CD8-positive, alpha-beta memory T cell (primary cell): ENCODE results near the gene IP6K1. TPM values are rescaled to one million over a fixed set of nuclear protein-coding genes. Genes with fewer than 3 reads are reported as not detected.
A peak's percentile ranks its signal among the peaks of the same experiment; 100 is the strongest.

Experiments used
- CTCF ChIA-PET: fragments of 350-600 bp; sonication (Branson Sonifier 250); formaldehyde crosslinking; loops from one replicate; lab custom pipeline; 2021; ENCODE audit warnings: antibody characterized with exemption; lab: Charles Lee
- POLR2A ChIA-PET: fragments of 350-600 bp; sonication (Branson Sonifier 250); formaldehyde crosslinking; loops from one replicate; lab custom pipeline; 2021; ENCODE audit warnings: antibody characterized with exemption; lab: Charles Lee
- DNase-seq, 5 donors: peaks; one replicate each; pipeline versions ENCODE4 v3.0.0 to v3.0.0-alpha.2; 2020 to 2022; ENCODE audit warnings: mixed read lengths in 1 of 5
- H3K27ac ChIP-seq: one replicate; pipeline ENCODE4 v1.7.0; 2013; ENCODE audit warnings: low read depth, mild to moderate bottlenecking, low read length, moderate library complexity
- H3K27me3 ChIP-seq: 2 replicates; pipeline ENCODE4 v1.7.0; 2013; ENCODE audit warnings: low read length, mild to moderate bottlenecking; ENCODE audit not compliant: insufficient read depth, poor library complexity, severe bottlenecking
- H3K36me3 ChIP-seq: 2 replicates; pipeline ENCODE4 v1.7.0; 2013; ENCODE audit warnings: mild to moderate bottlenecking, low read length, moderate library complexity; ENCODE audit not compliant: insufficient read depth
- H3K4me1 ChIP-seq: 2 replicates; pipeline ENCODE4 v1.7.0; 2013; ENCODE audit warnings: mild to moderate bottlenecking, low read length, moderate library complexity; ENCODE audit not compliant: insufficient read depth
- H3K4me3 ChIP-seq: 2 replicates; pipeline ENCODE4 v1.7.0; 2013; ENCODE audit warnings: mild to moderate bottlenecking, low read length
- H3K9me3 ChIP-seq: 2 replicates; pipeline ENCODE4 v1.7.0; 2013; ENCODE audit warnings: mild to moderate bottlenecking, low read length
- H3K27ac Mint-ChIP-seq, 8 donors: one replicate each; pipeline ENCODE4 v1.8.0; 2020 to 2021; ENCODE audit warnings: mixed read lengths in 8 of 8, mild to moderate bottlenecking in 6 of 8, inconsistent platforms in 3 of 8, moderate library complexity in 3 of 8
- H3K27me3 Mint-ChIP-seq, 2 donors: one replicate each; pipeline ENCODE4 v1.8.0; 2020 to 2021; ENCODE audit warnings: mixed read lengths in 2 of 2, mild to moderate bottlenecking in 1 of 2, moderate library complexity in 1 of 2
- H3K36me3 Mint-ChIP-seq, 3 donors: one replicate each; pipeline ENCODE4 v1.8.0; 2020 to 2021; ENCODE audit warnings: mixed read lengths in 3 of 3, inconsistent platforms in 1 of 3, mild to moderate bottlenecking in 1 of 3
- H3K4me1 Mint-ChIP-seq, 3 donors: one replicate each; pipeline ENCODE4 v1.8.0; 2020 to 2021; ENCODE audit warnings: mixed read lengths in 3 of 3, inconsistent platforms in 1 of 3, mild to moderate bottlenecking in 1 of 3
- H3K4me3 Mint-ChIP-seq, 7 donors: one replicate each; pipeline ENCODE4 v1.8.0; 2020 to 2021; ENCODE audit warnings: mixed read lengths in 7 of 7, mild to moderate bottlenecking in 6 of 7, moderate library complexity in 4 of 7, inconsistent platforms in 2 of 7
- H3K9me3 Mint-ChIP-seq, 5 donors: one replicate each; pipeline ENCODE4 v1.8.0; 2020 to 2022; ENCODE audit warnings: mixed read lengths in 5 of 5, mild to moderate bottlenecking in 3 of 5, moderate library complexity in 2 of 5, inconsistent platforms in 1 of 5
- polyA plus RNA-seq: library from polyadenylated mRNA; unstranded; fragments of 300-500 nt; fragmentation: Illumina TruSeq; gene quantifications from one replicate; pipeline ENCODE4 v1.2.3, GENCODE V29; 2021
- total RNA-seq, 2 experiments: library from RNA; stranded (reverse); gene quantifications; one replicate each; pipeline ENCODE4 v1.2.3, GENCODE V29; 2021

Gene IP6K1
- total and polyA plus RNA-seq, 3 experiments from 2014 or later, result 26.1 to 47.5 (median 37.1) TPM

- no peaks in the 10 kb centered on the region for H3K36me3 ChIP-seq
- no peak overlapping the region for H3K4me3 ChIP-seq
- DNase-seq, result no peak
- no peak overlapping the region for H3K27ac ChIP-seq
- peaks cover 5% of the 10 kb centered on the region for H3K4me1 ChIP-seq
- Mint-ChIP-seq H3K4me1 (peaks cover 4 to 11% (median 8%) of the 10 kb centered on the region in 3 donors), H3K36me3 (no peaks in the 10 kb centered on the region), H3K9me3 (no peaks in the 10 kb centered on the region), H3K27ac (no peak overlapping the region), H3K27me3 (peaks cover 0 to 2% of the 10 kb centered on the region in 2 donors), H3K4me3 (no peak overlapping the region)
- no peaks in the 10 kb centered on the region for H3K27me3 ChIP-seq
- no peaks in the 10 kb centered on the region for H3K9me3 ChIP-seq
- ChIA-PET CTCF (no interaction called here), POLR2A (no interaction called here)
These were observed 6.2 kb upstream of the IP6K1 start for GRCh38 chr3:49792371-49793150.

- Histone ChIP-seq H3K4me3 (no peak overlapping the region), H3K27me3 (no peaks in the 10 kb centered on the region), H3K27ac (no peak overlapping the region), H3K36me3 (no peaks in the 10 kb centered on the region), H3K9me3 (no peaks in the 10 kb centered on the region), H3K4me1 (peaks cover 14% of the 10 kb centered on the region)
- POLR2A ChIA-PET, result interaction anchor here (1.3 kb wide), 1 partner anchor 12 kb away, joined by 3 read pairs; the partner anchor contains the start of gene INKA1
- H3K9me3 Mint-ChIP-seq, result no peaks in the 10 kb centered on the region
- no peak overlapping the region for H3K27ac Mint-ChIP-seq
- peaks cover 0 to 2% of the 10 kb centered on the region in 2 donors for H3K27me3 Mint-ChIP-seq
- H3K4me1 Mint-ChIP-seq, result peaks cover 9 to 19% (median 16%) of the 10 kb centered on the region in 3 donors
- peak overlapping the region in 1 of 7 donors; percentile 13 for H3K4me3 Mint-ChIP-seq
- H3K36me3 Mint-ChIP-seq, result peaks cover 0 to 2% (median 0%) of the 10 kb centered on the region in 3 donors
- DNase-seq, result no peak
- CTCF ChIA-PET, result interaction anchor here (1.3 kb wide), 1 partner anchor 12 kb away, joined by 4 read pairs; the partner anchor contains the start of gene INKA1
These were observed 5.2 kb upstream of the IP6K1 start for GRCh38 chr3:49791571-49791970.

- CTCF ChIA-PET, result interaction anchor here (1.1 to 1.3 kb wide), 2 partner anchors 12 to 48 kb away, joined by 4 read pairs; partner anchors contain the start of gene INKA1
- Histone ChIP-seq H3K9me3 (no peaks in the 10 kb centered on the region), H3K27me3 (no peaks in the 10 kb centered on the region), H3K4me1 (peaks cover 14% of the 10 kb centered on the region), H3K4me3 (no peak overlapping the region), H3K27ac (no peak overlapping the region), H3K36me3 (no peaks in the 10 kb centered on the region)
- Mint-ChIP-seq H3K27me3 (peaks cover 0 to 2% of the 10 kb centered on the region in 2 donors), H3K4me3 (peak overlapping the region in 1 of 7 donors; percentile 80), H3K27ac (peak overlapping the region in 5 of 8 donors; percentile 13 to 80 (median 71)), H3K4me1 (peaks cover 11 to 21% (median 18%) of the 10 kb centered on the region in 3 donors), H3K36me3 (peaks cover 0 to 3% (median 0%) of the 10 kb centered on the region in 3 donors), H3K9me3 (no peaks in the 10 kb centered on the region)
- POLR2A ChIA-PET, result interaction anchor here (1.3 kb wide), 1 partner anchor 12 kb away, joined by 3 read pairs; the partner anchor contains the start of gene INKA1
- no peak for DNase-seq
These were observed 4.5 kb upstream of the IP6K1 start for GRCh38 chr3:49790626-49791411.

- Histone ChIP-seq H3K9me3 (no peaks in the 10 kb centered on the region), H3K27me3 (no peaks in the 10 kb centered on the region), H3K4me1 (peaks cover 28% of the 10 kb centered on the region), H3K36me3 (no peaks in the 10 kb centered on the region), H3K4me3 (no peak overlapping the region), H3K27ac (no peak overlapping the region)
- Mint-ChIP-seq H3K27me3 (peaks cover 0 to 2% of the 10 kb centered on the region in 2 donors), H3K9me3 (no peaks in the 10 kb centered on the region), H3K27ac (peak overlapping the region in 3 of 8 donors; percentile 2 to 99 (median 14)), H3K36me3 (peaks cover 0 to 20% (median 2%) of the 10 kb centered on the region in 3 donors), H3K4me1 (peaks cover 21 to 46% (median 42%) of the 10 kb centered on the region in 3 donors), H3K4me3 (peak overlapping the region in 2 of 7 donors; percentile 27 to 59)
- ChIA-PET CTCF (interaction anchor here (1.0 to 3.8 kb wide), 5 partner anchors 15 to 69 kb away, joined by 3 to 23 read pairs (median 3); partner anchors contain the start of genes AMIGO3 and INKA1), POLR2A (interaction anchor here (0.9 kb wide), 1 partner anchor 15 kb away, joined by 3 read pairs; the partner anchor contains the start of gene INKA1)
- DNase-seq, result no peak
These were observed 1.7 kb upstream of the IP6K1 start for GRCh38 chr3:49788056-49788455.

- no peak for DNase-seq
- H3K36me3 ChIP-seq, result no peaks in the 10 kb centered on the region
- POLR2A ChIA-PET, result interaction anchor here (1.9 kb wide), 1 partner anchor 16 kb away, joined by 18 read pairs; the partner anchor contains the start of gene INKA1
- H3K4me1 ChIP-seq, result peaks cover 29% of the 10 kb centered on the region
- H3K9me3 ChIP-seq, result no peaks in the 10 kb centered on the region
- no peak overlapping the region for H3K27ac ChIP-seq
- no peaks in the 10 kb centered on the region for H3K27me3 ChIP-seq
- CTCF ChIA-PET, result interaction anchor here (1.0 to 3.8 kb wide), 4 partner anchors 15 to 51 kb away, joined by 3 to 23 read pairs (median 8); partner anchors contain the start of gene INKA1
- Mint-ChIP-seq H3K4me3 (peak overlapping the region in 6 of 7 donors; percentile 59 to 98 (median 94)), H3K27ac (peak overlapping the region in 7 of 8 donors; percentile 2 to 99 (median 99)), H3K27me3 (peaks cover 0 to 2% of the 10 kb centered on the region in 2 donors), H3K36me3 (peaks cover 0 to 21% (median 2%) of the 10 kb centered on the region in 3 donors), H3K4me1 (peaks cover 21 to 48% (median 42%) of the 10 kb centered on the region in 3 donors), H3K9me3 (no peaks in the 10 kb centered on the region)
- H3K4me3 ChIP-seq, result no peak overlapping the region
These were observed 1.2 kb upstream of the IP6K1 start for GRCh38 chr3:49787536-49787935.

GRCh38 chr3:49787182-49787464, 781 bp upstream of the IP6K1 start:
- no peak for DNase-seq
- peak overlapping the region; percentile 98 to 100 (median 99) for H3K27ac Mint-ChIP-seq
- no peaks in the 10 kb centered on the region for H3K9me3 Mint-ChIP-seq
- H3K4me1 ChIP-seq, result peaks cover 32% of the 10 kb centered on the region
- H3K27me3 Mint-ChIP-seq, result peaks cover 0 to 2% of the 10 kb centered on the region in 2 donors
- CTCF ChIA-PET, result interaction anchor here (1.0 to 3.8 kb wide), 4 partner anchors 14 to 51 kb away, joined by 3 to 23 read pairs (median 8); partner anchors contain the start of gene INKA1
- no peaks in the 10 kb centered on the region for H3K9me3 ChIP-seq
- H3K36me3 Mint-ChIP-seq, result peaks cover 0 to 24% (median 2%) of the 10 kb centered on the region in 3 donors
- H3K36me3 ChIP-seq, result no peaks in the 10 kb centered on the region
- peak overlapping the region; percentile 90 for H3K4me3 ChIP-seq
- peak overlapping the region; percentile 95 for H3K27ac ChIP-seq
- H3K4me3 Mint-ChIP-seq, result peak overlapping the region; percentile 93 to 98 (median 94)
- peaks cover 21 to 52% (median 42%) of the 10 kb centered on the region in 3 donors for H3K4me1 Mint-ChIP-seq
- no peaks in the 10 kb centered on the region for H3K27me3 ChIP-seq
- POLR2A ChIA-PET, result interaction anchor here (1.9 kb wide), 1 partner anchor 16 kb away, joined by 18 read pairs; the partner anchor contains the start of gene INKA1
